Fibroblast of lung (primary cell): Measurements from ENCODE around the gene NCOA7.

Source experiments
- EZH2 ChIP-seq: IDR thresholded peaks from 2 replicates; pipeline ENCODE4 v1.5.1; 2012; ENCODE audit warnings: low read length, control low read depth, mild to moderate bottlenecking; ENCODE audit errors: missing control alignments
- TF ChIP-seq, protein P1 (sequence below), 2 donors: IDR thresholded peaks in 1 of 2; conservative IDR thresholded peaks in 1 of 2; 1 replicate in 1 of 2; 2 replicates in 1 of 2; pipeline ENCODE4 v1.5.1; 2011 to 2012; ENCODE audit warnings: low read length in 2 of 2, control low read depth in 1 of 2, inconsistent platforms in 1 of 2, low read depth in 1 of 2, mild to moderate bottlenecking in 1 of 2

DNA sequence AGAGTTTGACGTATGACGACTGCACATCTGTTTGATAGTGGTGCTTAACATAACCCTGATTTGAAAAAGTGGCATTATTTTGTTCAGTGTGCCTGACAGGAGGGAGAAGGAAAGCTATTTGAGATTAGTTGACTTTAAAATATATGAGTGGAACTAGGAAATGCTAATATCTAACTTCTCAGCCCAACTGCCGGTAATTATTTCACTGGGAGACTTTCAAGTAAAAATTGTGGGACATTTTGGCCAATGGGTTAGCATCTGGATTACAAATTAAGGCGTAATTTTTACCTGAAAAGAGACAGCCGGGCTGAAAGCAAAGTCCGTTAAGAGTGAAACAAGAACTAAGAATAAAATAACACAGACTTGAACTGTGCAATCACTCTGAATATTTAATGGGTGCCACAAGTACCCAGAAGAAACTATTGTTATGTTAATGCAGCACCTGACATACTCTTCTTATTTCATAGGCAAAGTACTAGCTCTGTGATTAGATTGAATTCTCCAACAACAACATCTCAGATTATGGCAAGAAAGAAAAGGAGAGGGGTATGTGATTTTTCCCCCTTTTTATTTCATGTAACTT is 39.3 kb upstream of the NCOA7 start:
- no peak for TF ChIP-seq EZH2
- TF ChIP-seq, protein P1, sequence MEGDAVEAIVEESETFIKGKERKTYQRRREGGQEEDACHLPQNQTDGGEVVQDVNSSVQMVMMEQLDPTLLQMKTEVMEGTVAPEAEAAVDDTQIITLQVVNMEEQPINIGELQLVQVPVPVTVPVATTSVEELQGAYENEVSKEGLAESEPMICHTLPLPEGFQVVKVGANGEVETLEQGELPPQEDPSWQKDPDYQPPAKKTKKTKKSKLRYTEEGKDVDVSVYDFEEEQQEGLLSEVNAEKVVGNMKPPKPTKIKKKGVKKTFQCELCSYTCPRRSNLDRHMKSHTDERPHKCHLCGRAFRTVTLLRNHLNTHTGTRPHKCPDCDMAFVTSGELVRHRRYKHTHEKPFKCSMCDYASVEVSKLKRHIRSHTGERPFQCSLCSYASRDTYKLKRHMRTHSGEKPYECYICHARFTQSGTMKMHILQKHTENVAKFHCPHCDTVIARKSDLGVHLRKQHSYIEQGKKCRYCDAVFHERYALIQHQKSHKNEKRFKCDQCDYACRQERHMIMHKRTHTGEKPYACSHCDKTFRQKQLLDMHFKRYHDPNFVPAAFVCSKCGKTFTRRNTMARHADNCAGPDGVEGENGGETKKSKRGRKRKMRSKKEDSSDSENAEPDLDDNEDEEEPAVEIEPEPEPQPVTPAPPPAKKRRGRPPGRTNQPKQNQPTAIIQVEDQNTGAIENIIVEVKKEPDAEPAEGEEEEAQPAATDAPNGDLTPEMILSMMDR (conservative IDR thresholded peaks at IDR 0.05 in 1 of 2, IDR thresholded peaks at IDR 0.05 in 1 of 2; ENCODE audit: low read depth in 1 of 2, low read length in 2 of 2), result no peak
